DND-41 (cell line): ENCODE data around the gene KCNIP2.

ENCODE experiments used
- ATAC-seq: fragments of 200-7000 bp; cut with Tn5 transposase; 3 replicates; pipeline ENCODE4 v1.9.1; 2021; ENCODE audit warnings: low read depth; ENCODE audit not compliant: insufficient read depth
- DNase-seq: peaks from one replicate; pipeline ENCODE4 v3.0.0-alpha.2; 2020
- H2AFZ ChIP-seq: 2 replicates; pipeline ENCODE4 v1.6.0; 2012; ENCODE audit warnings: low read depth, low read length
- H3K27ac ChIP-seq: 2 replicates; pipeline ENCODE4 v1.5.1; 2012; ENCODE audit warnings: low read length, inconsistent platforms
- H3K27me3 ChIP-seq: fragments of 200-600 bp; sonication (generic); 2 replicates; pipeline ENCODE4 v1.6.0; 2012; ENCODE audit warnings: low read length, mild to moderate bottlenecking, inconsistent platforms; ENCODE audit not compliant: insufficient read depth, poor library complexity
- H3K36me3 ChIP-seq: 2 replicates; pipeline ENCODE4 v1.5.1; 2012; ENCODE audit warnings: low read length, inconsistent platforms; ENCODE audit not compliant: insufficient read depth
- H3K4me1 ChIP-seq: 2 replicates; pipeline ENCODE4 v1.5.1; 2012; ENCODE audit warnings: mild to moderate bottlenecking, low read length; ENCODE audit not compliant: insufficient read depth
- H3K4me2 ChIP-seq: 2 replicates; pipeline ENCODE4 v1.6.0; 2012; ENCODE audit warnings: mild to moderate bottlenecking, moderate library complexity, low read length, inconsistent platforms; ENCODE audit not compliant: insufficient read depth
- H3K4me3 ChIP-seq, 2 experiments: fragments of 200-600 bp in 1 of 2; shearing (Covaris generic) in 1 of 2; 2 replicates each; pipeline ENCODE4 v1.5.1; 2012 to 2016; ENCODE audit warnings: inconsistent platforms in 2 of 2, low read length in 2 of 2, mild to moderate bottlenecking in 2 of 2, low read depth in 1 of 2, moderate library complexity in 1 of 2
- H3K79me2 ChIP-seq: 2 replicates; pipeline ENCODE4 v1.6.0; 2012; ENCODE audit warnings: low read length, inconsistent platforms; ENCODE audit not compliant: insufficient read depth
- H3K9ac ChIP-seq: 2 replicates; pipeline ENCODE4 v1.6.0; 2012; ENCODE audit warnings: low read depth, mild to moderate bottlenecking, inconsistent platforms, low read length, moderate library complexity
- H3K9me3 ChIP-seq: 2 replicates; pipeline ENCODE4 v1.5.1; 2012; ENCODE audit warnings: low read length, moderate library complexity, mild to moderate bottlenecking, inconsistent platforms; ENCODE audit not compliant: insufficient read depth, severe bottlenecking
- H4K20me1 ChIP-seq: 2 replicates; pipeline ENCODE4 v1.6.0; 2012; ENCODE audit warnings: low read length; ENCODE audit not compliant: insufficient read depth
- EZH2 ChIP-seq: IDR thresholded peaks from 3 replicates; pipeline ENCODE4 v1.6.1; 2012; ENCODE audit warnings: borderline replicate concordance, low read depth, mild to moderate bottlenecking, moderate library complexity, low read length, inconsistent platforms; ENCODE audit not compliant: severe bottlenecking
- TF ChIP-seq, protein P1 (sequence below): IDR thresholded peaks from 2 replicates; pipeline ENCODE4 v1.5.1; 2012; ENCODE audit warnings: borderline replicate concordance, low read length, moderate library complexity, mild to moderate bottlenecking; ENCODE audit not compliant: poor library complexity, severe bottlenecking; ENCODE audit errors: extremely low read depth

Gene KCNIP2

GRCh38 chr10:101859530-101859929 lies 15.9 kb upstream of the KCNIP2 start:
- Histone ChIP-seq H3K4me2 (no peak overlapping the region), H3K27me3 (no peaks in the 10 kb centered on the region), H4K20me1 (no peaks in the 10 kb centered on the region), H3K36me3 (0 out of 2 replicates have a peak, but pooled peaks cover 5% of the 10 kb centered on the region), H3K27ac (no peak overlapping the region), H2AFZ (no peak overlapping the region), H3K4me3 (no peak overlapping the region), H3K9me3 (peaks cover 9% of the 10 kb centered on the region), H3K4me1 (peaks cover 10% of the 10 kb centered on the region), H3K79me2 (no peaks in the 10 kb centered on the region; the same call in 1 of the 2 replicates), H3K9ac (no peak overlapping the region)
- TF ChIP-seq, protein P1, sequence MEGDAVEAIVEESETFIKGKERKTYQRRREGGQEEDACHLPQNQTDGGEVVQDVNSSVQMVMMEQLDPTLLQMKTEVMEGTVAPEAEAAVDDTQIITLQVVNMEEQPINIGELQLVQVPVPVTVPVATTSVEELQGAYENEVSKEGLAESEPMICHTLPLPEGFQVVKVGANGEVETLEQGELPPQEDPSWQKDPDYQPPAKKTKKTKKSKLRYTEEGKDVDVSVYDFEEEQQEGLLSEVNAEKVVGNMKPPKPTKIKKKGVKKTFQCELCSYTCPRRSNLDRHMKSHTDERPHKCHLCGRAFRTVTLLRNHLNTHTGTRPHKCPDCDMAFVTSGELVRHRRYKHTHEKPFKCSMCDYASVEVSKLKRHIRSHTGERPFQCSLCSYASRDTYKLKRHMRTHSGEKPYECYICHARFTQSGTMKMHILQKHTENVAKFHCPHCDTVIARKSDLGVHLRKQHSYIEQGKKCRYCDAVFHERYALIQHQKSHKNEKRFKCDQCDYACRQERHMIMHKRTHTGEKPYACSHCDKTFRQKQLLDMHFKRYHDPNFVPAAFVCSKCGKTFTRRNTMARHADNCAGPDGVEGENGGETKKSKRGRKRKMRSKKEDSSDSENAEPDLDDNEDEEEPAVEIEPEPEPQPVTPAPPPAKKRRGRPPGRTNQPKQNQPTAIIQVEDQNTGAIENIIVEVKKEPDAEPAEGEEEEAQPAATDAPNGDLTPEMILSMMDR = no peak
- no peak for TF ChIP-seq EZH2
- DNase-seq = no peak
- ATAC-seq = no peak

- DNase-seq (no peak), ATAC-seq (no peak)
- Histone ChIP-seq H3K27ac (0 out of 2 replicates have a peak overlapping the region, but pooled peaks have one; percentile 19), H3K9ac (no peak overlapping the region), H3K9me3 (peaks cover 9% of the 10 kb centered on the region), H3K36me3 (0 out of 2 replicates have a peak, but pooled peaks cover 5% of the 10 kb centered on the region), H3K79me2 (no peaks in the 10 kb centered on the region; the same call in 1 of the 2 replicates), H2AFZ (no peak overlapping the region), H4K20me1 (no peaks in the 10 kb centered on the region), H3K4me3 (no peak overlapping the region), H3K27me3 (no peaks in the 10 kb centered on the region), H3K4me1 (peaks cover 4% of the 10 kb centered on the region), H3K4me2 (no peak overlapping the region)
- TF ChIP-seq, protein P1 = no peak
- TF ChIP-seq EZH2 = no peak
These were observed 15.3 kb upstream of the KCNIP2 start for GRCh38 chr10:101858723-101859500.

DNA sequence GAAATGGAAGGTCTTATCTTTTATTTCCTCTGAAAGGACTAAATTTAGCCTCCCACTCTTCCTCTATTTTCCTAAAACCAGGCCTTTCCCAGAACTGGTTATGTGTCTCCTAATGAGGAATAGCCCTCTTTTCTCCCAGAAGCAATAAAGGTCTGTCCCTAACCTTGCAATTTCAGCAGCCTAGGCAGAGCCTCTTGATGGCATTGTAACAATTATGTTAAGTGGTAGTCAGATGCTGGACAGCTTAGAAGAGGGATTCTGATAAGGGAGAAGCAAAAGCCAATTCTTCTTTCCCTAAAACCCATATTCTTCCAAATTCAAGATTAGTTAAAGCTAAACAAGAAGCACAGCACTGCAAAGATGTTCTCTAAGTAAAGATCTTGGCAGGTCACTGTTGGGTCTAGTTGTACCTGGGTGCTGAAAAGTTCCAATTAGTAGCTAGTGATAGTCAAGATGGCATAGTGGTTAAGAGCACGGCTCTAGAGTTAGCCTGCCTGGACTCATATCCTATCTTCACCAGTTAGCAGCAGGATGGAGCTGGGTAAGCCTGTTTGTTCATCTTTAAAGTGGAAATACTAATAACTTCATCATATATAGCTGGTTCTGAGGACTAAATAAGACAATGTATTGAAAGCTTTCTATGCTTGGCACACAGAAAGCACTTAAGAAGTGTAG lies 14.3 kb upstream of the KCNIP2 start:
- Histone ChIP-seq H3K4me2 (no peak overlapping the region), H3K27ac (no peak overlapping the region), H3K9me3 (peaks cover 9% of the 10 kb centered on the region), H3K36me3 (0 out of 2 replicates have a peak, but pooled peaks cover 5% of the 10 kb centered on the region), H3K4me1 (no peaks in the 10 kb centered on the region), H2AFZ (no peak overlapping the region), H3K4me3 (no peak overlapping the region), H3K9ac (no peak overlapping the region), H3K79me2 (no peaks in the 10 kb centered on the region; the same call in 1 of the 2 replicates), H3K27me3 (no peaks in the 10 kb centered on the region), H4K20me1 (no peaks in the 10 kb centered on the region)
- ATAC-seq = no peak
- DNase-seq = no peak
- TF ChIP-seq EZH2 = no peak
- TF ChIP-seq, protein P1 = no peak
